ENCODE measurements around the gene TCIRG1. TPM values are rescaled to one million over a fixed set of nuclear protein-coding genes. Genes with fewer than 3 reads are reported as not detected.
"Not testable (repeated sequence)": the region's sequence is repeated elsewhere in the genome, so short reads cannot be mapped to it uniquely, and the experiment has no call there.

Gene TCIRG1
- total and polyA plus RNA-seq, 4 donors, result 32.2 to 96.1 (median 44.5) TPM

DNA sequence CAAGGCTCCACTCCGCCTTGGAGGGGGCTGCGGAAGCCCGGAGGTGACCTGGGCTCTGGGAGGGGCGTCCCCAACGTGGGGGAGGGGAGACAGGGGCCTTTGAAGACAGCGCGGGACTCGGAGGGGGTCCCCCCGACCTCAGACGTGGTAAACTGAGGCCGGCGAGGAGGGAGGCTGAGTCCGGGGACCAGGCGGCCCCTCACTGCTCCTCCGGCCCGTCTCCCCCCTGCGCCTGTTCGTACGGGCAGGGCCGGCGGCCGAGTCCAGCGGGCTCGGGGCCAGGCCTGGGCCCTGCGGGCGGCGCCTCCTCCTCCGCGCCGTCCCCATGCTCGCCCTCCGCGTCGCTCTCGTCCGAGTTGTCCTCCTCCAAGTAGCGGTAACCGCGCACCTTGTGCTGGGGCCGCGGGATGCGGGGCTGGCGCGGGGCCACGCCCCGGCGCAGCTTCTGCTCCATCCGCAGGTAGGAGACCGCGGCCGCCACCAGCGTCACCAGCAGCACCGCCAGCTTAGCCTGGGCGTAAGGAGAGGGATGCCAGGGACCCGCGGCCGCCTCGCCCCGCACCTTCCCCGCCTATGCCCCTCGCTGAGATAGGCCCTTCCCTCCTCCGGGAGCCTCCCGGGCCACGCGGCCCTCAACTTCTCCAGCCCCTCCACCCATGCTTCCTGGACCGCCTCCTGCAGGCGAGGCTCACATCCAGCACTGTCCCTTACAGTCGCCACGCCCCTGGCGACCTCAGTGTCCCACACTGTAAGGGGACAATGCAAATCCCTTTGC lies 47.3 kb upstream of the TCIRG1 start:
- 34% methylated on average over 69 of the region's 70 CpGs for WGBS
- not testable (repeated sequence) for H3K27ac ChIP-seq (ENCODE audit: low read depth in 1 of 2, low read length in 2 of 2); H3K9ac ChIP-seq (ENCODE audit: low read depth in 1 of 2, low read length in 2 of 2); H3K9me3 ChIP-seq (ENCODE audit: control insufficient read depth in 4 of 4, low read length in 3 of 4); H3K4me1 ChIP-seq (ENCODE audit: control insufficient read depth in 4 of 4, insufficient read depth in 4 of 4, low read length in 3 of 4); H3K4me3 ChIP-seq (ENCODE audit: low read depth in 1 of 3, low read length in 3 of 3); DNase-seq (ENCODE audit: low spot score); H3K27me3 ChIP-seq (ENCODE audit: control insufficient read depth in 4 of 4, insufficient read depth in 4 of 4, low read length in 3 of 4); H3K36me3 ChIP-seq (ENCODE audit: control insufficient read depth in 4 of 4, insufficient read depth in 3 of 4, low read depth in 1 of 4, low read length in 3 of 4)

DNA sequence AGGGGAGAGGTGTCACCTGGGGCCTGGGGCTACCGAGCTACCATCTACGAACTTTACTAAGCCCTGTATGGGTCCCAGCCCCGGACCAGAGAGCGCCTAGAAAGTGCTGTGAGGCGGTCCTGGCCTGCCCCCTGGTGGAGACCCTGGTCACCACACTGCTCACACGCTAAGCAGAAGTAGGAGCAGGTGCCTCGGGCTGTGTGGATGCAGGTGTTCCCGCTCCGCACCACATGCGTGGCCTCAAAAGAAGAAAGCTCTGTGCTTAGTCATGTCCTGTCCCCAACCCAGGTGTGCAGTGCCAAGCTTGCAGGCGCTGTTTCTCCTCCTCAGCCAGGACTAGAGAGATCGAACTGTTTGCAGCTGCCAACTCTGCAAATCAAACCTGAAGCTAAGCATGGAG lies 45.0 kb upstream of the TCIRG1 start:
- 58% methylated on average over 12 of the region's 12 CpGs for WGBS
- H3K4me3 ChIP-seq (ENCODE audit: low read depth in 1 of 3, low read length in 3 of 3); H3K4me1 ChIP-seq (ENCODE audit: control insufficient read depth in 4 of 4, insufficient read depth in 4 of 4, low read length in 3 of 4); H3K27me3 ChIP-seq (ENCODE audit: control insufficient read depth in 4 of 4, insufficient read depth in 4 of 4, low read length in 3 of 4); H3K36me3 ChIP-seq (ENCODE audit: control insufficient read depth in 4 of 4, insufficient read depth in 3 of 4, low read depth in 1 of 4, low read length in 3 of 4); H3K9me3 ChIP-seq (ENCODE audit: control insufficient read depth in 4 of 4, low read length in 3 of 4); H3K27ac ChIP-seq (ENCODE audit: low read depth in 1 of 2, low read length in 2 of 2); H3K9ac ChIP-seq (ENCODE audit: low read depth in 1 of 2, low read length in 2 of 2): not testable (repeated sequence)
- peak; percentile 36 for DNase-seq (ENCODE audit: low spot score)
- TF ChIP-seq, protein P1, sequence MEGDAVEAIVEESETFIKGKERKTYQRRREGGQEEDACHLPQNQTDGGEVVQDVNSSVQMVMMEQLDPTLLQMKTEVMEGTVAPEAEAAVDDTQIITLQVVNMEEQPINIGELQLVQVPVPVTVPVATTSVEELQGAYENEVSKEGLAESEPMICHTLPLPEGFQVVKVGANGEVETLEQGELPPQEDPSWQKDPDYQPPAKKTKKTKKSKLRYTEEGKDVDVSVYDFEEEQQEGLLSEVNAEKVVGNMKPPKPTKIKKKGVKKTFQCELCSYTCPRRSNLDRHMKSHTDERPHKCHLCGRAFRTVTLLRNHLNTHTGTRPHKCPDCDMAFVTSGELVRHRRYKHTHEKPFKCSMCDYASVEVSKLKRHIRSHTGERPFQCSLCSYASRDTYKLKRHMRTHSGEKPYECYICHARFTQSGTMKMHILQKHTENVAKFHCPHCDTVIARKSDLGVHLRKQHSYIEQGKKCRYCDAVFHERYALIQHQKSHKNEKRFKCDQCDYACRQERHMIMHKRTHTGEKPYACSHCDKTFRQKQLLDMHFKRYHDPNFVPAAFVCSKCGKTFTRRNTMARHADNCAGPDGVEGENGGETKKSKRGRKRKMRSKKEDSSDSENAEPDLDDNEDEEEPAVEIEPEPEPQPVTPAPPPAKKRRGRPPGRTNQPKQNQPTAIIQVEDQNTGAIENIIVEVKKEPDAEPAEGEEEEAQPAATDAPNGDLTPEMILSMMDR (IDR thresholded peaks at IDR 0.05; ENCODE audit: low read depth, low read length, missing input control), result peak; percentile 32
- peak in 1 of 2 donors; percentile 66 for TF ChIP-seq RAD21 (IDR thresholded peaks at IDR 0.05)

DNA sequence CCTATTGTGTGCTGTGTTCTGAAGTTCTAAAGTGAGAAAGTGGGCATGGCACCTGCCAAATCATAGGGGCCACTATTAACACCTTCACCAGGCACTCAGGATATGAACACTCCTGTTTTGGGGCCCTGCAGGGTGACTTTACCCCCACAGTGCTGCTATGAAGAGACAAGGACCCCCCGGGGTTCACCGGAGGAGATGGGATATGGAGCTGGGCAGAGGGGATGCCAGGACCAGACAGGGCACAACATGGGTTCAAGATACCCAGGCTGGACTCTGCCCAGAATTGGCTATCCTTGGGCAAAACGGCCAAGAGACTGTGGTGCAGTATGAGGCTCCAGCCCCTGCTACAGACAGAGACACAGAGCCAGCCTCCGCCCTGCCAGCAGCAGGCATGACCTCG lies 44.4 kb upstream of the TCIRG1 start:
- not testable (repeated sequence) for H3K9ac ChIP-seq (ENCODE audit: low read depth in 1 of 2, low read length in 2 of 2); H3K4me1 ChIP-seq (ENCODE audit: control insufficient read depth in 4 of 4, insufficient read depth in 4 of 4, low read length in 3 of 4); H3K27me3 ChIP-seq (ENCODE audit: control insufficient read depth in 4 of 4, insufficient read depth in 4 of 4, low read length in 3 of 4); H3K36me3 ChIP-seq (ENCODE audit: control insufficient read depth in 4 of 4, insufficient read depth in 3 of 4, low read depth in 1 of 4, low read length in 3 of 4); H3K27ac ChIP-seq (ENCODE audit: low read depth in 1 of 2, low read length in 2 of 2); DNase-seq (ENCODE audit: low spot score); H3K9me3 ChIP-seq (ENCODE audit: control insufficient read depth in 4 of 4, low read length in 3 of 4); H3K4me3 ChIP-seq (ENCODE audit: low read depth in 1 of 3, low read length in 3 of 3)
- 96% methylated on average over 5 of the region's 5 CpGs for WGBS

DNA sequence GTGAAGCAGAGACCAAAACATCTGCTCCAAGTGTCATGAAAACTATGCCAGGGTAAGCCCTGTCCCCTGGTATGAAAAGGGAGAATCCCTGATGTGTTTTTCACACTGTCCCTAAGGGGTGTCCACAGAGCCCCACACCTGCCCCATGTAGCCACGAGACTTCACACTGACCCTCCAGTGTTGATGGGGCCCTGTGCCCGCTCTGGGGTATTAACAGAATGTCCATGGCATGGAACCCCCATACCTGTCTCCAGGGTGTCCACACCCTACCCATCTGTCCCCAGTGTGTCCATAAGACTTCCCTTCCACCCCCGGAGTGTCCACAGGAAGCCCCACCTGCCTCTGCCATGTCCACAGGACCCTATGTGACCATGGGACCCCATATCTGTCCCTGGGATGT lies 43.7 kb upstream of the TCIRG1 start:
- not testable (repeated sequence) for DNase-seq (ENCODE audit: low spot score); H3K27ac ChIP-seq (ENCODE audit: low read depth in 1 of 2, low read length in 2 of 2); H3K27me3 ChIP-seq (ENCODE audit: control insufficient read depth in 4 of 4, insufficient read depth in 4 of 4, low read length in 3 of 4); H3K4me1 ChIP-seq (ENCODE audit: control insufficient read depth in 4 of 4, insufficient read depth in 4 of 4, low read length in 3 of 4); H3K4me3 ChIP-seq (ENCODE audit: low read depth in 1 of 3, low read length in 3 of 3); H3K36me3 ChIP-seq (ENCODE audit: control insufficient read depth in 4 of 4, insufficient read depth in 3 of 4, low read depth in 1 of 4, low read length in 3 of 4); H3K9me3 ChIP-seq (ENCODE audit: control insufficient read depth in 4 of 4, low read length in 3 of 4); H3K9ac ChIP-seq (ENCODE audit: low read depth in 1 of 2, low read length in 2 of 2)
- 98% methylated on average over 3 of the region's 3 CpGs for WGBS

DNA sequence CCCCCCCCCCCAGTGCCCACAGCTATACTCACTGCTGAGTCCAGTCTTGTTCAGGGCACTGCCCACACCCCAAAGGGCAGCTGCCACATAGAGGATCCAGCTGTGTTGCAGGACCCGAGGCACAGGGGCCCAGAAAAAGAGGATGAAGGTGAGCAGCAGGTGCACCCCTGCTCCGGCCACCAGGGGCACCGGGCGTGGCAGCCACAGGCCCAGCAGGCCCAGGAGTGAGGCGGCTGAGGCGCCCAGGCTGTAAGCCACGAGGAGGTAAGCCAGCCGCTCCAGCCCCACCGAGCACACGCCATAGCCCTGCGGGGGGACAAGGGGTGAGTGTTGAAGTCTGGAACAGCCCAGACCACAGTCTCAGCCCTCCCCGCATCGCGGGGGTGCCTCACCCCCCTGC lies 43.2 kb upstream of the TCIRG1 start:
- H3K27ac ChIP-seq (ENCODE audit: low read depth in 1 of 2, low read length in 2 of 2); H3K4me3 ChIP-seq (ENCODE audit: low read depth in 1 of 3, low read length in 3 of 3); H3K4me1 ChIP-seq (ENCODE audit: control insufficient read depth in 4 of 4, insufficient read depth in 4 of 4, low read length in 3 of 4); DNase-seq (ENCODE audit: low spot score); H3K9ac ChIP-seq (ENCODE audit: low read depth in 1 of 2, low read length in 2 of 2); H3K9me3 ChIP-seq (ENCODE audit: control insufficient read depth in 4 of 4, low read length in 3 of 4); H3K36me3 ChIP-seq (ENCODE audit: control insufficient read depth in 4 of 4, insufficient read depth in 3 of 4, low read depth in 1 of 4, low read length in 3 of 4); H3K27me3 ChIP-seq (ENCODE audit: control insufficient read depth in 4 of 4, insufficient read depth in 4 of 4, low read length in 3 of 4): not testable (repeated sequence)
- 85% methylated on average over 14 of the region's 14 CpGs for WGBS
